CD14-positive monocyte (primary cell): ENCODE measurements around the gene IFT172. TPM values are rescaled to one million over a fixed set of nuclear protein-coding genes. Genes with fewer than 3 reads are reported as not detected.
"Not testable (repeated sequence)": the region's sequence is repeated elsewhere in the genome, so short reads cannot be mapped to it uniquely, and the experiment has no call there.

Source experiments
- DNase-seq, 3 donors: peaks; one replicate each; pipeline ENCODE4 v3.0.0-alpha.2; 2011 to 2022
- H2AFZ ChIP-seq: 2 replicates; pipeline ENCODE4 v1.6.0; 2012; ENCODE audit warnings: mild to moderate bottlenecking, low read depth, low read length, inconsistent platforms; ENCODE audit not compliant: insufficient read depth, poor library complexity, severe bottlenecking
- H3K27ac ChIP-seq, 2 donors: 1 replicate in 1 of 2; 2 replicates in 1 of 2; pipeline ENCODE4 v1.5.1; 2012 to 2013; ENCODE audit warnings: low read length in 2 of 2, control low read depth in 1 of 2, inconsistent platforms in 1 of 2, low read depth in 1 of 2, mild to moderate bottlenecking in 1 of 2
- H3K27me3 ChIP-seq, 2 donors: one replicate each; pipeline versions ENCODE4 v1.6.0 to v1.6.1; 2011 to 2013; ENCODE audit warnings: low read length in 2 of 2; ENCODE audit not compliant: control insufficient read depth in 2 of 2, insufficient read depth in 2 of 2
- H3K36me3 ChIP-seq, 2 donors: replicated peaks in 1 of 2; 1 replicate in 1 of 2; 2 replicates in 1 of 2; pipeline versions ENCODE4 v1.5.1 to v1.6.1; 2012 to 2013; ENCODE audit warnings: low read length in 2 of 2, control low read depth in 1 of 2, inconsistent platforms in 1 of 2, mild to moderate bottlenecking in 1 of 2; ENCODE audit not compliant: insufficient read depth in 2 of 2, control insufficient read depth in 1 of 2
- H3K4me1 ChIP-seq, 2 donors: 1 replicate in 1 of 2; 2 replicates in 1 of 2; pipeline versions ENCODE4 v1.5.1 to v1.6.1; 2012 to 2013; ENCODE audit warnings: low read length in 2 of 2, control low read depth in 1 of 2, inconsistent platforms in 1 of 2, mild to moderate bottlenecking in 1 of 2, moderate library complexity in 1 of 2; ENCODE audit not compliant: insufficient read depth in 2 of 2, control insufficient read depth in 1 of 2
- H3K4me2 ChIP-seq: replicated peaks from 2 replicates; pipeline ENCODE3; 2012; ENCODE audit warnings: low read length, moderate library complexity, mild to moderate bottlenecking; ENCODE audit not compliant: poor library complexity, severe bottlenecking; ENCODE audit errors: extremely low read depth
- H3K4me3 ChIP-seq, 3 experiments: fragments of 200-600 bp in 1 of 3; sonication (generic) in 1 of 3; replicated peaks in 1 of 3; 1 replicate in 2 of 3; 2 replicates in 1 of 3; pipeline ENCODE4 v1.5.1; 2011 to 2013; ENCODE audit warnings: low read length in 3 of 3, mild to moderate bottlenecking in 3 of 3, control low read depth in 2 of 3, low read depth in 2 of 3, inconsistent platforms in 1 of 3, moderate library complexity in 1 of 3
- H3K79me2 ChIP-seq: 2 replicates; pipeline ENCODE4 v1.6.0; 2012; ENCODE audit warnings: mild to moderate bottlenecking, control low read depth, inconsistent platforms, low read length, moderate library complexity; ENCODE audit not compliant: insufficient read depth
- H3K9ac ChIP-seq: 2 replicates; pipeline ENCODE4 v1.6.0; 2017; ENCODE audit warnings: low read length, mild to moderate bottlenecking; ENCODE audit not compliant: insufficient read depth, poor library complexity, severe bottlenecking
- H3K9me3 ChIP-seq, 2 donors: replicated peaks in 1 of 2; 1 replicate in 1 of 2; 2 replicates in 1 of 2; pipeline versions ENCODE4 v1.5.1 to v1.6.1; 2012 to 2013; ENCODE audit warnings: low read length in 2 of 2, control low read depth in 1 of 2; ENCODE audit not compliant: control insufficient read depth in 1 of 2, insufficient read depth in 1 of 2
- H4K20me1 ChIP-seq: 2 replicates; pipeline ENCODE4 v1.6.0; 2012; ENCODE audit warnings: mild to moderate bottlenecking, low read length, control low read depth, moderate library complexity; ENCODE audit not compliant: insufficient read depth
- H3K27ac Mint-ChIP-seq, 7 donors: one replicate each; pipeline ENCODE4 v1.8.0; 2020; ENCODE audit warnings: mild to moderate bottlenecking in 7 of 7, mixed read lengths in 7 of 7, moderate library complexity in 6 of 7, inconsistent platforms in 2 of 7
- H3K27me3 Mint-ChIP-seq, 3 donors: one replicate each; pipeline ENCODE4 v1.8.0; 2021 to 2022; ENCODE audit warnings: low read depth in 3 of 3, mild to moderate bottlenecking in 3 of 3, mixed read lengths in 3 of 3, moderate library complexity in 3 of 3, inconsistent platforms in 1 of 3
- H3K36me3 Mint-ChIP-seq, 2 donors: one replicate each; pipeline ENCODE4 v1.8.0; 2020; ENCODE audit warnings: mixed read lengths in 2 of 2, inconsistent platforms in 1 of 2, mild to moderate bottlenecking in 1 of 2
- H3K4me1 Mint-ChIP-seq: one replicate; pipeline ENCODE4 v1.8.0; 2020; ENCODE audit warnings: mild to moderate bottlenecking, mixed read lengths
- H3K4me3 Mint-ChIP-seq, 2 donors: one replicate each; pipeline ENCODE4 v1.8.0; 2020; ENCODE audit warnings: mild to moderate bottlenecking in 2 of 2, mixed read lengths in 2 of 2, moderate library complexity in 1 of 2
- H3K9me3 Mint-ChIP-seq, 7 donors: one replicate each; pipeline ENCODE4 v1.8.0; 2020 to 2022; ENCODE audit warnings: mixed read lengths in 7 of 7, mild to moderate bottlenecking in 6 of 7, moderate library complexity in 6 of 7, inconsistent platforms in 2 of 7
- CTCF ChIP-seq: fragments of 200-600 bp; IDR thresholded peaks from one replicate; pipeline ENCODE4 v1.8.0; 2022; ENCODE audit warnings: antibody characterized with exemption, mild to moderate bottlenecking
- WGBS: methylation state at CpG from one replicate; pipeline ENCODE4 v1.1.5; 2013; ENCODE audit warnings: missing lambda C conversion rate; ENCODE audit not compliant: insufficient coverage; 5-methylcytosine and 5-hydroxymethylcytosine counted together
- intact Hi-C, 2 donors: fragments of 100-400 bp; cut with micrococcal nuclease; formaldehyde crosslinking; loops; one replicate each; pipeline versions ENCODE4 v1.15.0 to v1.15.1; 2023
- polyA plus RNA-seq, 3 donors: library from polyadenylated mRNA; depleted of rRNA in 1 of 3; unstranded in 2 of 3; stranded (reverse) in 1 of 3; fragments of 300-500 nt in 2 of 3; fragments of >200 nt in 1 of 3; fragmentation: Illumina TruSeq in 2 of 3; gene quantifications; 1 replicate in 2 of 3; 2 replicates in 1 of 3; pipeline ENCODE4 v1.2.3, GENCODE V29; 2012 to 2021

Gene IFT172
- polyA plus RNA-seq, 3 donors, result 1.7 to 12.8 (median 3.6) TPM

GRCh38 chr2:27427863-27428212 lies 61.7 kb downstream of the IFT172 start:
- Mint-ChIP-seq H3K27ac (peak overlapping the region in 6 of 7 donors; percentile 78 to 97 (median 94)), H3K4me1 (peaks cover 29% of the 10 kb centered on the region), H3K36me3 (peaks cover 4 to 12% of the 10 kb centered on the region in 2 donors), H3K4me3 (peak overlapping the region; percentile 96), H3K27me3 (peaks cover 0 to 2% (median 0%) of the 10 kb centered on the region in 3 donors), H3K9me3 (peaks cover 0 to 3% (median 0%) of the 10 kb centered on the region in 7 donors)
- DNase-seq, result no peak
- no peak for TF ChIP-seq CTCF
- peaks cover 19 to 28% of the 10 kb centered on the region in 2 donors for H3K4me1 ChIP-seq
- H3K36me3 ChIP-seq, result peaks cover 0 to 5% of the 10 kb centered on the region in 2 donors
- peak overlapping the region; percentile 64 to 98 (median 73) for H3K4me3 ChIP-seq
- intact Hi-C loops, result loop anchor here (1.0 to 10.0 kb wide), 4 partner anchors 18 to 216 kb away; partner anchors contain the start of genes EIF2B4 (in 2 of the 2), SNX17 (in 2 of the 2), ZNF512 (in 2 of the 2) and ATRAID (in 1 of the 2)
- peak overlapping the region; percentile 81 to 89 for H3K27ac ChIP-seq
- H3K9me3 ChIP-seq, result no peaks in the 10 kb centered on the region
- H3K79me2 ChIP-seq, result peaks cover 42% of the 10 kb centered on the region
- no peaks in the 10 kb centered on the region for H3K27me3 ChIP-seq
- H2AFZ ChIP-seq, result peak overlapping the region; percentile 98
- peak overlapping the region; percentile 96 for H3K4me2 ChIP-seq
- H3K9ac ChIP-seq, result peak overlapping the region; percentile 94
- peaks cover 39% of the 10 kb centered on the region for H4K20me1 ChIP-seq
- 50% methylated on average over 2 of the region's 7 CpGs for WGBS

- Histone ChIP-seq H3K4me1 (peaks cover 13 to 19% of the 10 kb centered on the region in 2 donors), H3K79me2 (peaks cover 14% of the 10 kb centered on the region), H4K20me1 (peaks cover 11% of the 10 kb centered on the region)
- intact Hi-C loops, result loop anchor here (5.0 to 10.0 kb wide), 3 partner anchors 53 to 213 kb away; partner anchors contain the start of genes EIF2B4 (in 2 of the 2), SNX17 (in 2 of the 2), ZNF512 (in 2 of the 2) and ATRAID (in 1 of the 2)
- not testable (repeated sequence) for H3K36me3 Mint-ChIP-seq, H2AFZ ChIP-seq, H3K27me3 ChIP-seq, H3K27me3 Mint-ChIP-seq, H3K4me3 Mint-ChIP-seq, H3K9ac ChIP-seq, H3K9me3 Mint-ChIP-seq, H3K27ac ChIP-seq, DNase-seq, H3K4me3 ChIP-seq, H3K9me3 ChIP-seq, H3K36me3 ChIP-seq, H3K4me2 ChIP-seq, H3K27ac Mint-ChIP-seq
- 95% methylated on average over 3 of the region's 10 CpGs for WGBS
- peaks cover 17% of the 10 kb centered on the region for H3K4me1 Mint-ChIP-seq
These were observed 64.5 kb downstream of the IFT172 start for GRCh38 chr2:27425039-27425438.
